ENCODE results near the gene MELK. TPM values are rescaled to one million over a fixed set of nuclear protein-coding genes. Genes with fewer than 3 reads are reported as not detected.

Gene MELK
- total RNA-seq, 1 donor from 2014 or later = 56.0 TPM

Other genes starting within 250 kb of the MELK start
- 39.3 and 41.8 TPM in 2 replicates for gene RNF38, start 172.6 kb upstream of the MELK start, total RNA-seq

All from T-helper 2 cell treated with Interferon-gamma antibody and Interleukin-4, amounts not matched to agents 100 ng/mL and 5 ng/mL, for 36 hours (primary cell).